HG02970 (cell line): Measurements from ENCODE around the gene STMND1.

ENCODE experiments used
- ATAC-seq: cut with Tn5 transposase; IDR thresholded peaks from one replicate; pipeline ENCODE4 v1.9.1; 2021; ENCODE audit warnings: mild to moderate bottlenecking, moderate library complexity, moderate number of reproducible peaks; ENCODE audit not compliant: unreplicated experiment, low FRiP score

Gene STMND1

DNA sequence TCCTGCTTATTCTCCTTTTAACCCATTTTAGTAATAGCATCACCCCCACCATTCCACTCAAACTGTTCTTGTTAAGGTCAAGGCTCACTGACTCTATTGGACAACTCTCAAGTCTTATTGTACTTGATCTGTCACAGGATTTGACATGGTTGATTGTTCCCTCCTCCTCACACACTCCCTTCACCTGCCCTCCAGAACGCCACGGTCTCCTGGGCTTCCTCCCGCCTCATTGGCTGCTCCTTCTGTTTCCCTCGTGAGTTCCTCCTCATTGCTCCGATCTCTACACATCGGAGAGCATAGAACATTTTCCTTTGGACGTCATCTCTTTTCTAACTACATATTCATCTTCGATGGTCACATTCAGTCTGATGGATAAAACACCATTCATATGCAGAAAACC is 55.1 kb downstream of the STMND1 start:
- no peak for ATAC-seq

GRCh38 chr6:17157617-17158016 is 55.8 kb downstream of the STMND1 start:
- ATAC-seq: no peak

GRCh38 chr6:17159240-17159639 is 57.4 kb downstream of the STMND1 start:
- no peak for ATAC-seq

DNA sequence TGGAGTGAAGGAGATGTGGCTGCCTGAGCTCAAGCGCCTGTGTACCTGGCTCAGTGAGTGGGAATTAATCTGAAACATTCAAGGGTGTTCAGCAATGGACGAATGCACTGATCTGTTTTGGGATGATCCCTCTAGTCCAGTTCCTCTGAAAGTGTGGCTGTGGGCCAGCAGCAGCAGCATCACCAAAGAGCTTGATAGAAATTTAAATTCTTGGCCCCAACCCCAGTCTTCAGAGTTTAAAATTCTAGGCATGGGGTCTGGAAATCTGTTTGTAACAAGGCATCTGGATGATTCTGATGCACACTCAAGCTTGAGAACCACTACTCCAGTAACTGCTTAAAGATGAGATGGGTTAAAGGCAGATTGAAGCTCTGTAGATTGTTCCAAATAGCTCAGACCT is 59.2 kb downstream of the STMND1 start:
- ATAC-seq: no peak

DNA sequence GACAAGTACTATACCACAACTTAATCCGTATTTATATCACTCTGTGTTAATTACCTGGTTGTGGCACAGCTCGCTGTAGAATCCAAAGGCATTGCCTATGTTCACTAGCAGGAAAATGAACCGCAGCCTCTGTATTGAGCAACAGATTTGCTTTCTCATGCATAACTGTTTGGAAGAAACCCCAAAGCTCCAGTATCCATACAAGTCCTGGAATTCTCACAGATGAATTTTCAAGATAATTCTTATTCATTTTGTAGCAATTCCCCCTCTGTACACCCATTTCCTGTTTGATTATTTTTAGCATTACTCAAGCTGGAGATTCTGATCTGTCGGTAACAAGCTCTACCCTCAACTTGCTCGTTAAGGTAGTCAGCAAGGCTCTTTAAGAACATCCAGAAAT is 63.5 kb downstream of the STMND1 start:
- ATAC-seq: no peak

- ATAC-seq: no peak
These were observed 65.6 kb downstream of the STMND1 start for GRCh38 chr6:17167327-17167979.

DNA sequence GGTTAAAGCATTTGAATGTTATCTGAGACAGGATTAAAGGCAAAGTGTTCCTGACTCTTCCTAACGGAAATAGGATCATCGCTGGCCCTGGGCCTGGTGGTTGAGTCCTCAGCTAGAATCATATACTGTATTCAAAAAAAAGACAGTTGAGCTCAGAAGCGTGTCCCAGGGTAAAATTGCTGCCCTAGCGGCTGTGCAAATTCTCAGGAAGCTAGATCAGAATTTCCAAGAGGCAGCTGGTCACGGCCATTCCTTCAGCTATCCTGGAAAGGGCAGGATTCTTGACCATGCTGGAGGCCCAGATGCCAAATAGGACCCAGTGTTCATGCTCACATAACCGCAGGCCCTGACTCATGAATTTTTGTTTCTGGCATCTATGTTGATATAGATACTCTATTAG is 67.4 kb downstream of the STMND1 start:
- no peak for ATAC-seq

- ATAC-seq: no peak
These were observed 67.9 kb downstream of the STMND1 start for GRCh38 chr6:17169711-17170110.

GRCh38 chr6:17172836-17173470 is 71.1 kb downstream of the STMND1 start:
- ATAC-seq: no peak

DNA sequence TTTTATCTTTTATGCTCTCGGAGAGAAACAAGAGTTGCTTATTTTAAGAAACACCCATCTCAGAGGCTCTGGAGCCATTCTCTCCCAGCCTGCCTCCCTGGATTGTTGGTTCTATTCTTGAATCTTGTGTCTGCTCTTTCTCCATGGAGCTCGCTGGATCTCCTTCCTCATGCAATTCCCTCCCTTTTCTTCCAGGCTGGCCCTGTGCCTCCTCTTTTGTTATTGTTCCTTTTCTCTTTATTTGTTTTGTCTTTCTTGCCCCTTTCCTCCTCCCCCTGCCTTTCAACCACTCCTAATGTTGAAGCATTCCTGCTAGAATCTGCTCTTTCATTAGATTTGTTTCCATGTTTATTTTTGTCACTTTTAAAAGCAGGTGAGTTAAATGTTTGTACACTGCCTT is 76.5 kb downstream of the STMND1 start:
- ATAC-seq: no peak

- ATAC-seq: no peak
These were observed 77.1 kb downstream of the STMND1 start for GRCh38 chr6:17178754-17179529.

- ATAC-seq: no peak
These were observed 77.8 kb downstream of the STMND1 start for GRCh38 chr6:17179530-17180073.
